Nephron progenitor cell (in vitro differentiated cells): ENCODE measurements around the gene TSSK2.

Experiments
- DNase-seq: peaks from one replicate; pipeline ENCODE4 v3.0.0; 2021
- H3K27ac Mint-ChIP-seq: 2 replicates; pipeline ENCODE4 v1.8.0; 2021; ENCODE audit warnings: mild to moderate bottlenecking, moderate library complexity, mixed read lengths
- H3K27me3 Mint-ChIP-seq: 2 replicates; pipeline ENCODE4 v1.8.0; 2021; ENCODE audit warnings: mild to moderate bottlenecking, low read depth, mixed read lengths; ENCODE audit not compliant: poor library complexity
- H3K36me3 Mint-ChIP-seq: 2 replicates; pipeline ENCODE4 v1.8.0; 2021; ENCODE audit warnings: low read depth, mixed read lengths
- H3K4me1 Mint-ChIP-seq: 2 replicates; pipeline ENCODE4 v1.8.0; 2021; ENCODE audit warnings: mixed read lengths
- H3K4me3 Mint-ChIP-seq: 2 replicates; pipeline ENCODE4 v1.8.0; 2021; ENCODE audit warnings: mild to moderate bottlenecking, moderate library complexity, mixed read lengths
- H3K9me3 Mint-ChIP-seq: 2 replicates; pipeline ENCODE4 v1.8.0; 2021; ENCODE audit warnings: mild to moderate bottlenecking, moderate library complexity, mixed read lengths
- CTCF ChIP-seq: fragments of 200-600 bp; sonication (generic); IDR thresholded peaks from 2 replicates; pipeline ENCODE4 v1.5.0; 2021; ENCODE audit warnings: antibody characterized with exemption

The TSSK2 gene

GRCh38 chr22:19086417-19086816, 44.7 kb upstream of the TSSK2 start:
- H3K4me3 Mint-ChIP-seq: no peak overlapping the region
- peaks cover 10% of the 10 kb centered on the region for H3K9me3 Mint-ChIP-seq
- no peak for DNase-seq
- H3K4me1 Mint-ChIP-seq: peaks cover 23% of the 10 kb centered on the region
- H3K27me3 Mint-ChIP-seq: no peaks in the 10 kb centered on the region
- H3K27ac Mint-ChIP-seq: peak overlapping the region; percentile 29
- H3K36me3 Mint-ChIP-seq: peaks cover 49% of the 10 kb centered on the region
- TF ChIP-seq CTCF: no peak

- no peak overlapping the region for H3K4me3 Mint-ChIP-seq
- no peaks in the 10 kb centered on the region for H3K27me3 Mint-ChIP-seq
- no peak for DNase-seq
- H3K36me3 Mint-ChIP-seq: peaks cover 49% of the 10 kb centered on the region
- peaks cover 10% of the 10 kb centered on the region for H3K9me3 Mint-ChIP-seq
- TF ChIP-seq CTCF: no peak
- peaks cover 23% of the 10 kb centered on the region for H3K4me1 Mint-ChIP-seq
- peak overlapping the region; percentile 29 for H3K27ac Mint-ChIP-seq
Observed at GRCh38 chr22:19086896-19087295, 44.2 kb upstream of the TSSK2 start.

- Mint-ChIP-seq H3K36me3 (peaks cover 43% of the 10 kb centered on the region), H3K4me1 (peaks cover 23% of the 10 kb centered on the region), H3K9me3 (peaks cover 10% of the 10 kb centered on the region), H3K4me3 (no peak overlapping the region), H3K27me3 (no peaks in the 10 kb centered on the region), H3K27ac (peak overlapping the region; percentile 61)
- TF ChIP-seq CTCF: no peak
- DNase-seq: no peak
Observed at GRCh38 chr22:19088866-19089595, 42.1 kb upstream of the TSSK2 start.

GRCh38 chr22:19090183-19090582, 40.9 kb upstream of the TSSK2 start:
- Mint-ChIP-seq H3K27me3 (no peaks in the 10 kb centered on the region), H3K4me1 (peaks cover 20% of the 10 kb centered on the region), H3K36me3 (peaks cover 48% of the 10 kb centered on the region), H3K9me3 (peaks cover 6% of the 10 kb centered on the region), H3K4me3 (no peak overlapping the region), H3K27ac (no peak overlapping the region)
- TF ChIP-seq CTCF: no peak
- DNase-seq: no peak

- H3K9me3 Mint-ChIP-seq: peaks cover under 1% of the 10 kb centered on the region
- H3K4me1 Mint-ChIP-seq: peaks cover 16% of the 10 kb centered on the region
- H3K27me3 Mint-ChIP-seq: no peaks in the 10 kb centered on the region
- no peak for DNase-seq
- H3K27ac Mint-ChIP-seq: no peak overlapping the region
- H3K36me3 Mint-ChIP-seq: peaks cover 45% of the 10 kb centered on the region
- no peak overlapping the region for H3K4me3 Mint-ChIP-seq
- no peak for TF ChIP-seq CTCF
Observed at GRCh38 chr22:19090586-19091127, 40.5 kb upstream of the TSSK2 start.

GRCh38 chr22:19092725-19093124, 38.4 kb upstream of the TSSK2 start:
- TF ChIP-seq CTCF: no peak

More at GRCh38 chr22:19092725-19093124, 38.4 kb upstream of the TSSK2 start:
- H3K4me3 Mint-ChIP-seq: no peak overlapping the region
- H3K27ac Mint-ChIP-seq: peak overlapping the region; percentile 36
- peaks cover 4% of the 10 kb centered on the region for H3K4me1 Mint-ChIP-seq
- H3K9me3 Mint-ChIP-seq: no peaks in the 10 kb centered on the region
- no peaks in the 10 kb centered on the region for H3K27me3 Mint-ChIP-seq
- H3K36me3 Mint-ChIP-seq: peaks cover 48% of the 10 kb centered on the region
- DNase-seq: no peak
